Subcutaneous adipose tissue (tissue), 4 donors: ENCODE data around the gene DMD. TPM values are rescaled to one million over a fixed set of nuclear protein-coding genes. Genes with fewer than 3 reads are reported as not detected.

Experiments
- total RNA-seq, 4 donors: library from RNA; depleted of rRNA; stranded (reverse); fragments of >200 nt; gene quantifications; one replicate each; pipeline ENCODE4 v1.1.0, GENCODE V29; 2016
- TF ChIP-seq, protein P1 (sequence below): fragments of 450-650 bp; IDR thresholded peaks from one replicate; pipeline ENCODE4 v1.5.1; 2016; ENCODE audit warnings: low read depth, mild to moderate bottlenecking, control low read depth, antibody characterized with exemption, moderate library complexity

The DMD gene
- total RNA-seq, 4 donors from 2014 or later: 35.7 to 87.2 (median 72.1) TPM

DNA sequence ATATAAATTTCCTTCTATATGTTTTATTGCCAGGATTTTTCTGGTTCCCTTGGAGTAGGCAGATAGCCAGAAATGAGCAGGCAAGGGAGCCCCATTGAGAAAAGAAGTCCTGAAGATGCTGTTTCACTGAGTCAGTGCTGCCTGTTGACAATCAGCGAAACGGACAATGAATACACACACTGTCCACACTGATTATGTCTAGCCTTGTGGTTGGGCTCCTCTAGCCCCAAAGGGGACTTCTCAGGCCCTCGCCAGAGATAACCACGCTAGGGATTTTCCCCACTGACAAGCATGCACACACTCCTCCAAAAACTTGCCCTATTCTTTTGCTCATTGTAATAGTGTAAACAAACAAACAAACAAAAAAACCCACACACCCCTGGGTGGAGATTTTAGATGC, 369.3 kb downstream of the DMD start:
- TF ChIP-seq, protein P1, sequence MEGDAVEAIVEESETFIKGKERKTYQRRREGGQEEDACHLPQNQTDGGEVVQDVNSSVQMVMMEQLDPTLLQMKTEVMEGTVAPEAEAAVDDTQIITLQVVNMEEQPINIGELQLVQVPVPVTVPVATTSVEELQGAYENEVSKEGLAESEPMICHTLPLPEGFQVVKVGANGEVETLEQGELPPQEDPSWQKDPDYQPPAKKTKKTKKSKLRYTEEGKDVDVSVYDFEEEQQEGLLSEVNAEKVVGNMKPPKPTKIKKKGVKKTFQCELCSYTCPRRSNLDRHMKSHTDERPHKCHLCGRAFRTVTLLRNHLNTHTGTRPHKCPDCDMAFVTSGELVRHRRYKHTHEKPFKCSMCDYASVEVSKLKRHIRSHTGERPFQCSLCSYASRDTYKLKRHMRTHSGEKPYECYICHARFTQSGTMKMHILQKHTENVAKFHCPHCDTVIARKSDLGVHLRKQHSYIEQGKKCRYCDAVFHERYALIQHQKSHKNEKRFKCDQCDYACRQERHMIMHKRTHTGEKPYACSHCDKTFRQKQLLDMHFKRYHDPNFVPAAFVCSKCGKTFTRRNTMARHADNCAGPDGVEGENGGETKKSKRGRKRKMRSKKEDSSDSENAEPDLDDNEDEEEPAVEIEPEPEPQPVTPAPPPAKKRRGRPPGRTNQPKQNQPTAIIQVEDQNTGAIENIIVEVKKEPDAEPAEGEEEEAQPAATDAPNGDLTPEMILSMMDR: no peak

DNA sequence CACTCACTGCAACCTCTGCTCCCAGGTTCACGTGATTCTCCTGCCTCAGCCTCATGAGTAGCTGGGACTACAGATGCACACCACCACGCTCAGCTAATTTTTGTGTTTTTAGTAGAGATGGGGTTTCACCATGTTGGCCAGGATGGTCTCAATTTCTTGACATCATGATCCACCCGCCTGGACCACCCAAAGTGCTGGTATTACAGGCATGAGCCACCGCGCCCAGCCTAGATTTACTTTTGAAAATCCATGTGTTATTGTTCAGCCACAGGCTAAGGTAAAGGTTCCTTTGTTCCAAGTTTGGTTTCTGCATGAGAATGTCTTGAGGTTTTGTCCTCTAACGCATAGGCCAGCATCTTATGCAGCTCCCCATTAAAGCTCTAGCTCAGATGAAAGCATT, 371.6 kb downstream of the DMD start:
- TF ChIP-seq, protein P1: no peak

DNA sequence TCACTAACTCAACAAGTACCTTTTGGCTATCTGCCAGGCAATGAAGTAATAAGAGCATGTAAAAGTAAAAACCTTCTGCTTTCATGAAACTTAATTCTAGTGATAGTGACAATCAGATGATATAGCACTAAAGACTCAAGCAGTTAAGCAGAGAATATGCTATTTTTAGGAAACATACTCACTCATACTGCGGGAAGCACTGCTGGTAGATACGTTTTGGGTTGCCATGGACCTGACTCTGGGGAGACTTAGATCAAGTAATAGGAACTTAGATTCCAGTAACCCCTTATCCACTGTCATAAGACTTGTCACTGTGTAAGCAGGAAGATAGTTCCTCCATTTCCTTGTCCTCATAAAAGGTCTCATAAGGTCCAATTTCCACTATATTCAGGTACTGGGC, 386.3 kb downstream of the DMD start:
- TF ChIP-seq, protein P1: no peak

DNA sequence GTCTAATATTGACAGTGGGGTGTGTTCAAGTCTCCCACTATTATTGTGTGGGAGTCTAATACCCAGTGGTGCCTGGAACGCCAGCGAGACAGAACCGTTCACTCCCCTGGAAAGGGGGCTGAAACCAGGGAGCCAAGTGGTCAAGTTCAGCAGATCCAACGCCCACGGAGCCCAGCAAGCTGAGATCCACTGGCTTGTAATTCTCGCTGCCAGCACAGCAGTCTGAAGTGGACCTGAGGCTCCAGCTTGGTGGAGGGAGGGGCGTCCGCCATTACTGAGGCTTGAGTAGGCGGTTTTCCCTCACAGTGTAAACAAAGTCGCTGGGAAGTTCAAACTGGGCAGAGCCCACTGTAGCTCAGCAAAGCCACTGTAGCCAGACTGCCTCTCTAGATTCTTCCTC, 407.3 kb downstream of the DMD start:
- TF ChIP-seq, protein P1: no peak

DNA sequence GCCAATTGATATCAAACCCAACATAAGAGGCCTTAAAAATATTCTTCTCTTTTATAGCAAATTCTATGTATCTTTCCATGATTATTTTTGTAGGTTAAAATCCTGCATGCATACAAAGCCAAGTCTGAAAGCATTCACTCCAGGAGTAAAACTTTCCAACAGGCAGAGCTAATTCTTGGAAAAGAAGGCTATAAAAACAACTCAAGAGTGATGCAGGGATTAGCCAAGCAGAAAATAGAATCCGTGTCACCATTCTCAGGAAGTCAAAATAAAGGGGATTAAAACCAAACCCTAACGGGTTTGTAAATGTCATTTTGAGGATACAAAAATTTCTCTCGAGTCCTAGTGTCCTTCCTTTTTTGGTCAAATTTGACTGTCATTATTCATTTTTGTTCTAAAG, 412.4 kb downstream of the DMD start:
- TF ChIP-seq, protein P1: no peak

DNA sequence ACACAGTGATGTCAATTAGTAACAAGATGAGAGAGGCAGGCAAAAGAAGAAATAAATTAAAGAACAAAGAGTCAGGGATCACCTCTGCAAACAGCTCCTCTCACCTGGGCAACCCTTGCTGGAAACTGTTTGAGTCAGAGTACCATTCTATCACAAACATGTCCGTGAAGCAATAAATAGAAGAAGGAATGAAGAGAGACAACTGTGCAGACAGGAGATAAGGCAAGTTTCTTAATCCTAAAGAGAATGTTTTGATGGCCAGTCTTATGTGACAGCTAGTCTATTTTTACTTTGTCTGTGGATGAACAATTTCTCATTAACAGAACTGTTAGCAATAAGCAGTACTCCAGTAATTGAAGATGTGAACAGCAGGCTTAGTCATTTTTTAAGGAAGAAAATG, 422.4 kb downstream of the DMD start:
- TF ChIP-seq, protein P1: no peak

DNA sequence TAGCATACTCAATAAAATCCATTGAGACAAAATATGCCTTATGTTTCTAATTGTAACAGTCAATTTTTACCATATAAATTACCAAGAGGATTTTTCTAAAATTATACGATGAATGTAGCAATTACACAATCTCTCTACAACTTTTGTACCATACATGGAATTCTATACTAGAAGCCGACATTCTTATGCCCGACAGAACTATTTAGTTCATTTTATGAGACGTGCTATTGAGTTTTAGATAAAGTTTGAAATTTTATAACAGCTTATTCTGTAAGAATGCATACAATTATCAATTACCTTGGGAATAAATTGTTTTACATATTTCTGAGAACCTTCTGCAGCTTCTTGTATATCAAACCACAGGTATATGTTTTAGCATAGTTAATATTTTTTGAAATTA, 431.2 kb downstream of the DMD start:
- TF ChIP-seq, protein P1: no peak
